ENCODE data around the gene DYRK3. TPM values are rescaled to one million over a fixed set of nuclear protein-coding genes. Genes with fewer than 3 reads are reported as not detected.

The DYRK3 gene
- total and polyA plus RNA-seq, 2 of the 13 experiments (the other 11 are each of a cell fraction or from before 2014, with no cell fraction given) = 0.48 to 2.8 TPM

DNA sequence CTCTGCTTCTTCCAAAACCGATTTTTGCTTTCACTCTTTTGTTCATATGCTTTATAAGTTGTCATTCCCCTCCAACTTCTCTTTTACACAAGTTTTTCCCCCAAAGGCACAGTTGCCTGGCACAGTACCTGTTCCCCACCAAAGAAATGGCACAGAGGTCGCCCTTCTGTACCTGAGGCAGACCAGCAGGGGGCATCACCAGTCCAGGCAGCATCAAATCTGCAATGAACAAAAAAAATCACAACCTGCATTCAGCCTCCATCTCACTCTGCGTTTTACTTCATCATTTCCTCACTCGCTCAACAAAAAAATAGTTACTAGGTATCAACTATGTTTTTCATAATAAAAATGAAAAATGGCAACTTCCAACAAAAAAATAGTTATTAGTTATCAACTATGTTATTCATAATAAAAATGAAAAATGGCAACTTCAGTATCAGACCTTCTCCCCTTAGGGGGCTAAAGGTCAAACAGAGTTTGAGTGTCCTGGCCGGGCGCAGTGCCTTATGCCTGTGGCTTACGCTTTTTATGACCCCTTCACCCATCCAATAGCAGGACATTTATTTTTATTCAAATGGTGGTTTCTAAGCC, 27.1 kb upstream of the DYRK3 start (continued):
- TF ChIP-seq, protein P1, sequence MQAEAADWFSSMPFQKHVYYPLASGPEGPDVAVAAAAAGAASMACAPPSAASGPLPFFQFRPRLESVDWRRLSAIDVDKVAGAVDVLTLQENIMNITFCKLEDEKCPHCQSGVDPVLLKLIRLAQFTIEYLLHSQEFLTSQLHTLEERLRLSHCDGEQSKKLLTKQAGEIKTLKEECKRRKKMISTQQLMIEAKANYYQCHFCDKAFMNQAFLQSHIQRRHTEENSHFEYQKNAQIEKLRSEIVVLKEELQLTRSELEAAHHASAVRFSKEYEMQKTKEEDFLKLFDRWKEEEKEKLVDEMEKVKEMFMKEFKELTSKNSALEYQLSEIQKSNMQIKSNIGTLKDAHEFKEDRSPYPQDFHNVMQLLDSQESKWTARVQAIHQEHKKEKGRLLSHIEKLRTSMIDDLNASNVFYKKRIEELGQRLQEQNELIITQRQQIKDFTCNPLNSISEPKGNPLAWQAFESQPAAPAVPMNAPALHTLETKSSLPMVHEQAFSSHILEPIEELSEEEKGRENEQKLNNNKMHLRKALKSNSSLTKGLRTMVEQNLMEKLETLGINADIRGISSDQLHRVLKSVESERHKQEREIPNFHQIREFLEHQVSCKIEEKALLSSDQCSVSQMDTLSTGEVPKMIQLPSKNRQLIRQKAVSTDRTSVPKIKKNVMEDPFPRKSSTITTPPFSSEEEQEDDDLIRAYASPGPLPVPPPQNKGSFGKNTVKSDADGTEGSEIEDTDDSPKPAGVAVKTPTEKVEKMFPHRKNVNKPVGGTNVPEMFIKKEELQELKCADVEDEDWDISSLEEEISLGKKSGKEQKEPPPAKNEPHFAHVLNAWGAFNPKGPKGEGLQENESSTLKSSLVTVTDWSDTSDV (CRISPR knock-in tag; IDR thresholded peaks at IDR 0.05) = no peak
- TF ChIP-seq RFX5 (IDR thresholded peaks at IDR 0.05; ENCODE audit: low read depth, low read length) (no peak), KLF6 (CRISPR knock-in tag; IDR thresholded peaks at IDR 0.05) (no peak), ZNF264 (CRISPR knock-in tag; IDR thresholded peaks at IDR 0.05) (no peak), ZNF33A (CRISPR knock-in tag; IDR thresholded peaks at IDR 0.05; ENCODE audit: borderline replicate concordance) (no peak)
- TF ChIP-seq, protein P2, sequence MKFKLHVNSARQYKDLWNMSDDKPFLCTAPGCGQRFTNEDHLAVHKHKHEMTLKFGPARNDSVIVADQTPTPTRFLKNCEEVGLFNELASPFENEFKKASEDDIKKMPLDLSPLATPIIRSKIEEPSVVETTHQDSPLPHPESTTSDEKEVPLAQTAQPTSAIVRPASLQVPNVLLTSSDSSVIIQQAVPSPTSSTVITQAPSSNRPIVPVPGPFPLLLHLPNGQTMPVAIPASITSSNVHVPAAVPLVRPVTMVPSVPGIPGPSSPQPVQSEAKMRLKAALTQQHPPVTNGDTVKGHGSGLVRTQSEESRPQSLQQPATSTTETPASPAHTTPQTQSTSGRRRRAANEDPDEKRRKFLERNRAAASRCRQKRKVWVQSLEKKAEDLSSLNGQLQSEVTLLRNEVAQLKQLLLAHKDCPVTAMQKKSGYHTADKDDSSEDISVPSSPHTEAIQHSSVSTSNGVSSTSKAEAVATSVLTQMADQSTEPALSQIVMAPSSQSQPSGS (CRISPR knock-in tag; IDR thresholded peaks at IDR 0.05) = no peak

DNA sequence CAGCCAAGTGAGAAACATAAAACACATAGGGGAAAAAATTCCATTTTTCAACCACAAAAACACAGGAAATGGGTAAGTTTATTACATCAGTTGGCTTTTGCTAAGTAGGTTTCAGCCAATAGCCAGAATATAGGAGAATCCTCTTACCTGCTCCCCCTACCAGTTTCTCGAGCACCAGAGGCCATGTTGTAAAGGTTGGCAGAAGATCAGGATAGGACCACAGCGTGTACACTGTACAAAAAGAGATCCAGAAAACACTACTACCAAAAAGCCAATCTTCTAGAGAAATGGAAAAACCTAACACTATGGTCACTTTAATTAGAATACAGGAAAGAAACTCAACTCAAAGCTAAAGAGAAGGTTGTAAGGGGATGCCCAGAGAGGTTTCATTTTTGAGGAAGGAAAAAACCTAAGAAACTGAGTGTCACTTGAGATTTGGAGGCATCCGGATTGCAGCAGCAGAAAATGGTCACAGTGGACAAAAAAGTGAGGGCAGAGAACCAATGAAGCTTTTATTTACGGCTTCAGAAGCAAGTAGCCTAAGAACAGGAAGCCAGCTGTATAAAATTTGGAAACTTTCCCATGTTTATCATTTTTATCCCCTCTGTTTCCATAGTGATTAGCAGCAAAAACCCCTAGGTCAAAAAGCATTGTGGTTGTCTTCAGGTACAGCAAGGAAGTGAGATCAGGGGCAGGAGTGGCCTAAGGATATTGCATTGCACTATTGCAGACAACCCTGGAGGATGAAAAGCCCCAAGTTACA, 25.9 kb upstream of the DYRK3 start:
- intact Hi-C loops (cut with micrococcal nuclease; ENCODE audit: unreplicated experiment) = loop anchor here (2.0 kb wide), 1 partner anchor 55 kb away; no protein-coding TSS in a partner anchor
- no peak overlapping the region for H2AFZ ChIP-seq (ENCODE audit: low read length)
- H3K4me2 ChIP-seq (ENCODE audit: low read depth, low read length) = no peak overlapping the region
- H3K4me3 ChIP-seq (replicated peaks in 1 of 3; ENCODE audit: insufficient read depth in 1 of 3, low read depth in 2 of 3, low read length in 3 of 3) = no peak overlapping the region
- CTCF ChIA-PET (ENCODE audit: low intra/inter-chr PET ratio, low total read pairs) = interaction anchor here (1.6 kb wide), 1 partner anchor 25 kb away, joined by 4 read pairs; no protein-coding TSS in a partner anchor
- H3K27ac ChIP-seq (ENCODE audit: extremely low read length, insufficient read depth, low read length) = no peak overlapping the region
- no peak for FAIRE-seq
- WGBS (ENCODE audit: low lambda C conversion rate) = 98% methylated on average over 4 of the region's 4 CpGs
- H3K9me3 ChIP-seq (ENCODE audit: low read length) = no peaks in the 10 kb centered on the region
- peaks cover 10% of the 10 kb centered on the region for H3K4me1 ChIP-seq (ENCODE audit: insufficient read depth, low read length)
- no peak for ATAC-seq
- no peaks in the 10 kb centered on the region for H4K20me1 ChIP-seq (ENCODE audit: insufficient read depth, low read length)
- no TSS peak for BruUV-seq (replicated peaks)
- H3K36me3 ChIP-seq (replicated peaks in 1 of 2; ENCODE audit: control insufficient read depth in 1 of 2, insufficient read depth in 2 of 2, low read length in 2 of 2) = peaks cover 6 to 36% of the 10 kb centered on the region in 2 experiments
- POLR2A ChIA-PET = no interaction called here
- H3K79me2 ChIP-seq (ENCODE audit: insufficient read depth, low read length) = peaks cover 13% of the 10 kb centered on the region
- no peak for DNase-seq (ENCODE audit: low spot score)
- in situ Hi-C loops (cut with HindIII; ENCODE audit: extremely low pct_ligation_motif_present, low pct_unique_long_range_greater_than_20kb) = no loop called here
- no peaks in the 10 kb centered on the region for H3K27me3 ChIP-seq (ENCODE audit: control insufficient read depth in 1 of 2, insufficient read depth in 2 of 2, low read length in 2 of 2)
- no peak overlapping the region for H3K9ac ChIP-seq (ENCODE audit: insufficient read depth, low read depth, low read length)
- TF ChIP-seq, protein P3, sequence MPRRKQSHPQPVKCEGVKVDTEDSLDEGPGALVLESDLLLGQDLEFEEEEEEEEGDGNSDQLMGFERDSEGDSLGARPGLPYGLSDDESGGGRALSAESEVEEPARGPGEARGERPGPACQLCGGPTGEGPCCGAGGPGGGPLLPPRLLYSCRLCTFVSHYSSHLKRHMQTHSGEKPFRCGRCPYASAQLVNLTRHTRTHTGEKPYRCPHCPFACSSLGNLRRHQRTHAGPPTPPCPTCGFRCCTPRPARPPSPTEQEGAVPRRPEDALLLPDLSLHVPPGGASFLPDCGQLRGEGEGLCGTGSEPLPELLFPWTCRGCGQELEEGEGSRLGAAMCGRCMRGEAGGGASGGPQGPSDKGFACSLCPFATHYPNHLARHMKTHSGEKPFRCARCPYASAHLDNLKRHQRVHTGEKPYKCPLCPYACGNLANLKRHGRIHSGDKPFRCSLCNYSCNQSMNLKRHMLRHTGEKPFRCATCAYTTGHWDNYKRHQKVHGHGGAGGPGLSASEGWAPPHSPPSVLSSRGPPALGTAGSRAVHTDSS (CRISPR knock-in tag; conservative IDR thresholded peaks at IDR 0.05) = no peak
- TF ChIP-seq PTBP1 (IDR thresholded peaks at IDR 0.05; ENCODE audit: low read depth, low read length, poor library complexity, severe bottlenecking) = no peak
- TF ChIP-seq ZFP37 (CRISPR knock-in tag; IDR thresholded peaks at IDR 0.05; ENCODE audit: borderline replicate concordance) = no peak
- TF ChIP-seq TRIM24 (CRISPR knock-in tag; IDR thresholded peaks at IDR 0.05) = no peak
- TF ChIP-seq, protein P4, sequence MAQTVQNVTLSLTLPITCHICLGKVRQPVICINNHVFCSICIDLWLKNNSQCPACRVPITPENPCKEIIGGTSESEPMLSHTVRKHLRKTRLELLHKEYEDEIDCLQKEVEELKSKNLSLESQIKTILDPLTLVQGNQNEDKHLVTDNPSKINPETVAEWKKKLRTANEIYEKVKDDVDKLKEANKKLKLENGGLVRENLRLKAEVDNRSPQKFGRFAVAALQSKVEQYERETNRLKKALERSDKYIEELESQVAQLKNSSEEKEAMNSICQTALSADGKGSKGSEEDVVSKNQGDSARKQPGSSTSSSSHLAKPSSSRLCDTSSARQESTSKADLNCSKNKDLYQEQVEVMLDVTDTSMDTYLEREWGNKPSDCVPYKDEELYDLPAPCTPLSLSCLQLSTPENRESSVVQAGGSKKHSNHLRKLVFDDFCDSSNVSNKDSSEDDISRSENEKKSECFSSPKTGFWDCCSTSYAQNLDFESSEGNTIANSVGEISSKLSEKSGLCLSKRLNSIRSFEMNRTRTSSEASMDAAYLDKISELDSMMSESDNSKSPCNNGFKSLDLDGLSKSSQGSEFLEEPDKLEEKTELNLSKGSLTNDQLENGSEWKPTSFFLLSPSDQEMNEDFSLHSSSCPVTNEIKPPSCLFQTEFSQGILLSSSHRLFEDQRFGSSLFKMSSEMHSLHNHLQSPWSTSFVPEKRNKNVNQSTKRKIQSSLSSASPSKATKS (CRISPR knock-in tag; IDR thresholded peaks at IDR 0.05) = no peak
- TF ChIP-seq, protein P5, sequence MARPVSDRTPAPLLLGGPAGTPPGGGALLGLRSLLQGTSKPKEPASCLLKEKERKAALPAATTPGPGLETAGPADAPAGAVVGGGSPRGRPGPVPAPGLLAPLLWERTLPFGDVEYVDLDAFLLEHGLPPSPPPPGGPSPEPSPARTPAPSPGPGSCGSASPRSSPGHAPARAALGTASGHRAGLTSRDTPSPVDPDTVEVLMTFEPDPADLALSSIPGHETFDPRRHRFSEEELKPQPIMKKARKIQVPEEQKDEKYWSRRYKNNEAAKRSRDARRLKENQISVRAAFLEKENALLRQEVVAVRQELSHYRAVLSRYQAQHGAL (CRISPR knock-in tag; IDR thresholded peaks at IDR 0.05; ENCODE audit: not compliant biosample characterization) = no peak
